ENCODE results near the gene TNFRSF9. TPM values are rescaled to one million over a fixed set of nuclear protein-coding genes. Genes with fewer than 3 reads are reported as not detected.

The TNFRSF9 gene
- total and polyA plus RNA-seq, 2 donors (not counting 3 experiments of a cell fraction or from before 2014, with no cell fraction given), result 0.15 to 0.22 TPM

DNA sequence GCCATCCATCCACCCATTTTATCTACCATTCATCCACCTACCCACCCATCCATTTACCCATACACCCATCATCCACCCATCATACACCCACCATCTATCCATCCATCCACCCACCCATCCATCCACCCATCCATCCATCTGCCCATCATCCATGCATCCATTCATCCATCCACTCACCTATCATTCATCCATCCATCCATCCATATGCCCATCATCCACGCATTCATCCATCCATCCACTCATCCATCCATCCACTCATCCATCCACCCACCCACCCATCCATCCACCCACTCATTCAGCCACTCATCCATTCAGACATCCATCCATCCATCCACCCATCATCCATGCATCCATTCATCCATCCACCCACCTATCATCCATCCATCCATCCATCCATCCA, 55.9 kb downstream of the TNFRSF9 start:
- no peaks in the 10 kb centered on the region for H4K20me1 ChIP-seq (replicated peaks; ENCODE audit: control insufficient read depth, extremely low read depth, insufficient read depth, low read length)
- DNase-seq (ENCODE audit: low read depth, low spot score) (no peak), FAIRE-seq (no peak)
- no peaks in the 10 kb centered on the region for H3K9me1 ChIP-seq (replicated peaks; ENCODE audit: control insufficient read depth, extremely low read depth, insufficient read depth, low read length)
- no peak overlapping the region for H3K4me2 ChIP-seq (ENCODE audit: insufficient read depth, low read length)
- no peaks in the 10 kb centered on the region for H3K79me2 ChIP-seq (ENCODE audit: control insufficient read depth, insufficient read depth, low read length)
- H3K4me1 ChIP-seq (ENCODE audit: control insufficient read depth, extremely low read depth, insufficient read depth, low read length), result no peaks in the 10 kb centered on the region
- dilution Hi-C loops (cut with MboI; ENCODE audit: extremely low pct_ligation_motif_present, low sequenced_read_pairs) (no loop called here), intact Hi-C loops (cut with micrococcal nuclease) (no loop called here)
- H3K36me3 ChIP-seq (ENCODE audit: control insufficient read depth in 2 of 2, extremely low read depth in 1 of 2, insufficient read depth in 2 of 2, low read length in 2 of 2), result no peaks in the 10 kb centered on the region
- no peak overlapping the region for H3K27ac ChIP-seq (ENCODE audit: insufficient read depth, low read depth, low read length)
- H2AFZ ChIP-seq (ENCODE audit: low read depth, low read length), result no peak overlapping the region
- CTCF ChIA-PET, result no interaction called here
- H3K27me3 ChIP-seq (ENCODE audit: control insufficient read depth in 2 of 2, insufficient read depth in 2 of 2, low read length in 2 of 2), result no peaks in the 10 kb centered on the region
- TF ChIP-seq GATA2 (IDR thresholded peaks at IDR 0.05; ENCODE audit: insufficient read depth, insufficient read length, low read depth, low read length), result no peak
- TF ChIP-seq POLR2A (IDR thresholded peaks at IDR 0.05; ENCODE audit: low read depth, low read length), result no peak
- TF ChIP-seq JUN (IDR thresholded peaks at IDR 0.05; ENCODE audit: borderline replicate concordance, insufficient read depth, insufficient read length, low read depth), result no peak
- no peak for TF ChIP-seq EZH2 (IDR thresholded peaks at IDR 0.05; ENCODE audit: borderline replicate concordance, low read depth, low read length, severe bottlenecking)
- TF ChIP-seq POLR2AphosphoS5 (IDR thresholded peaks at IDR 0.05; ENCODE audit: insufficient read depth, low read depth, low read length), result no peak
- TF ChIP-seq, protein P1, sequence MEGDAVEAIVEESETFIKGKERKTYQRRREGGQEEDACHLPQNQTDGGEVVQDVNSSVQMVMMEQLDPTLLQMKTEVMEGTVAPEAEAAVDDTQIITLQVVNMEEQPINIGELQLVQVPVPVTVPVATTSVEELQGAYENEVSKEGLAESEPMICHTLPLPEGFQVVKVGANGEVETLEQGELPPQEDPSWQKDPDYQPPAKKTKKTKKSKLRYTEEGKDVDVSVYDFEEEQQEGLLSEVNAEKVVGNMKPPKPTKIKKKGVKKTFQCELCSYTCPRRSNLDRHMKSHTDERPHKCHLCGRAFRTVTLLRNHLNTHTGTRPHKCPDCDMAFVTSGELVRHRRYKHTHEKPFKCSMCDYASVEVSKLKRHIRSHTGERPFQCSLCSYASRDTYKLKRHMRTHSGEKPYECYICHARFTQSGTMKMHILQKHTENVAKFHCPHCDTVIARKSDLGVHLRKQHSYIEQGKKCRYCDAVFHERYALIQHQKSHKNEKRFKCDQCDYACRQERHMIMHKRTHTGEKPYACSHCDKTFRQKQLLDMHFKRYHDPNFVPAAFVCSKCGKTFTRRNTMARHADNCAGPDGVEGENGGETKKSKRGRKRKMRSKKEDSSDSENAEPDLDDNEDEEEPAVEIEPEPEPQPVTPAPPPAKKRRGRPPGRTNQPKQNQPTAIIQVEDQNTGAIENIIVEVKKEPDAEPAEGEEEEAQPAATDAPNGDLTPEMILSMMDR (IDR thresholded peaks at IDR 0.05; ENCODE audit: extremely low read depth in 1 of 2, insufficient read depth in 1 of 2, low read depth in 1 of 2, low read length in 2 of 2), result no peak
- TF ChIP-seq FOS (IDR thresholded peaks at IDR 0.05; ENCODE audit: borderline replicate concordance, insufficient read depth, low read length), result no peak
- no peak for TF ChIP-seq MYC (IDR thresholded peaks at IDR 0.05; ENCODE audit: low read depth, low read length)
- POLR2A ChIA-PET, result no interaction called here
- BruUV-seq (replicated peaks), result no TSS peak
- H3K9ac ChIP-seq (replicated peaks; ENCODE audit: extremely low read depth, insufficient read depth, low read length), result no peak overlapping the region
- H3K9me3 ChIP-seq (replicated peaks; ENCODE audit: control insufficient read depth, insufficient read depth, low read length), result no peaks in the 10 kb centered on the region
- no peak overlapping the region for H3K4me3 ChIP-seq (replicated peaks in 1 of 3; ENCODE audit: insufficient read depth in 1 of 3, low read depth in 1 of 3, low read length in 3 of 3)
